K562 (cell line): ENCODE measurements around the gene ZBTB26. TPM values are rescaled to one million over a fixed set of nuclear protein-coding genes. Genes with fewer than 3 reads are reported as not detected.

ENCODE experiments used
- ASH1L ChIP-seq: fragments of 450-650 bp; IDR thresholded peaks from 2 replicates; pipeline ENCODE4 v1.6.1; 2018; ENCODE audit warnings: borderline replicate concordance, mild to moderate bottlenecking, low read depth; ENCODE audit not compliant: partially characterized antibody
- CBX5 ChIP-seq: IDR thresholded peaks from 2 replicates; pipeline ENCODE4 v1.6.1; 2014; ENCODE audit warnings: low read depth, borderline replicate concordance
- JUND ChIP-seq, 2 experiments: IDR thresholded peaks; 2 replicates in 1 of 2; 3 replicates in 1 of 2; pipeline ENCODE4 v1.6.1; 2011; ENCODE audit warnings: borderline replicate concordance in 2 of 2, low read depth in 2 of 2, low read length in 2 of 2, improper control_type of control experiment in 1 of 2, missing biosample characterization in 1 of 2, missing genetic modification characterization in 1 of 2, missing genetic modification reagents in 1 of 2
- POU5F1 ChIP-seq: fragments of 150-350 bp; IDR thresholded peaks from 2 replicates; pipeline ENCODE4 v1.6.1; 2014; ENCODE audit warnings: borderline replicate concordance, low read length, low read depth, mild to moderate bottlenecking; ENCODE audit not compliant: partially characterized antibody
- RBFOX2 ChIP-seq: fragments of 200-400 bp; formaldehyde crosslinking; IDR thresholded peaks from 2 replicates; pipeline ENCODE4 v1.6.1; 2017; ENCODE audit warnings: low read depth, mild to moderate bottlenecking, low read length, moderate library complexity
- REST ChIP-seq, 2 experiments: fragments of 450-650 bp; formaldehyde crosslinking in 1 of 2; IDR thresholded peaks; 2 replicates each; pipeline versions ENCODE4 v1.4.0 to v1.6.1; 2014 to 2020; ENCODE audit warnings: mild to moderate bottlenecking in 2 of 2, borderline replicate concordance in 1 of 2, low read depth in 1 of 2
- SIN3B ChIP-seq: fragments of 450-650 bp; IDR thresholded peaks from 2 replicates; pipeline ENCODE4 v1.6.1; 2017; ENCODE audit warnings: low read depth, mild to moderate bottlenecking, moderate library complexity
- TEAD4 ChIP-seq, 2 experiments: sonication (generic) in 1 of 2; formaldehyde crosslinking in 1 of 2; IDR thresholded peaks; 2 replicates each; pipeline versions ENCODE4 v1.6.1 to v1.8.0; 2012 to 2022; ENCODE audit warnings: borderline replicate concordance in 1 of 2, inconsistent platforms in 1 of 2, low read length in 1 of 2, mild to moderate bottlenecking in 1 of 2, missing genetic modification reagents in 1 of 2
- TRIM28 ChIP-seq: fragments of 450-650 bp; IDR thresholded peaks from 2 replicates; pipeline ENCODE4 v1.6.1; 2017
- XRCC3 ChIP-seq: fragments of 450-650 bp; IDR thresholded peaks from 2 replicates; pipeline ENCODE4 v1.6.1; 2017; ENCODE audit warnings: mild to moderate bottlenecking, moderate library complexity
- ZNF174 ChIP-seq: fragments of 250-450 bp; sonication (Bioruptor Pico); IDR thresholded peaks from 2 replicates; pipeline ENCODE4 v1.4.0; 2020; ENCODE audit warnings: mild to moderate bottlenecking
- ZNF764 ChIP-seq: fragments of 250-450 bp; sonication (Bioruptor Pico); IDR thresholded peaks from 2 replicates; pipeline ENCODE4 v1.4.0; 2020; ENCODE audit warnings: low read depth, mild to moderate bottlenecking, moderate library complexity
- polyA plus RNA-seq, 8 experiments: library from polyadenylated mRNA; depleted of rRNA in 4 of 8; stranded (reverse) in 5 of 8; unstranded in 3 of 8; fragments of >200 nt; fragmentation: Nextera tagmentation in 2 of 8; fragmentation: Illumina TruSeq in 1 of 8; extraction: Ambion mirVana in 2 of 8; extraction: Trizol in 1 of 8; gene quantifications; 2 replicates each; pipeline versions ENCODE4 v1.2.1 to v1.2.3, GENCODE V29; 2011 to 2014; ENCODE audit warnings: inconsistent platforms in 1 of 8, missing spikeins in 1 of 8
- total RNA-seq, 7 experiments: library from RNA; depleted of rRNA in 6 of 7; stranded (reverse); fragments of >200 nt in 6 of 7; fragmentation: Illumina TruSeq in 2 of 7; extraction: Trizol in 2 of 7; gene quantifications; 2 replicates each; pipeline versions ENCODE4 v1.2.1 to v1.2.3, GENCODE V29; 2011 to 2021; ENCODE audit warnings: low replicate concordance in 1 of 7
- TF ChIP-seq, protein P1 (sequence below): fragments of 450-650 bp; IDR thresholded peaks from 2 replicates; pipeline ENCODE4 v1.6.1; 2016; ENCODE audit warnings: mild to moderate bottlenecking

The ZBTB26 gene
- total and polyA plus RNA-seq, 9 of the 15 experiments (the other 6 are each of a cell fraction or from before 2014, with no cell fraction given), result 2.4 to 20.7 (median 5.0) TPM

GRCh38 chr9:122931226-122932121 is at the start of gene ZBTB26 (continued):
- TF ChIP-seq REST (IDR thresholded peaks at IDR 0.05; ENCODE audit: borderline replicate concordance) (no peak), REST (CRISPR knock-in tag; IDR thresholded peaks at IDR 0.05; ENCODE audit: low read depth) (no peak), TEAD4 (IDR thresholded peaks at IDR 0.05; ENCODE audit: low read length) (peak; percentile 36; the same call in 1 of the 2 replicates), TEAD4 (CRISPR knock-in tag; IDR thresholded peaks at IDR 0.05; ENCODE audit: borderline replicate concordance) (no peak), CBX5 (no peak), XRCC3 (no peak), SIN3B (peak; percentile 87), POU5F1 (no peak), JUND (IDR thresholded peaks at IDR 0.05; ENCODE audit: borderline replicate concordance, low read depth, low read length) (peak; percentile 31), JUND (tag; IDR thresholded peaks at IDR 0.05; ENCODE audit: borderline replicate concordance, low read depth, low read length) (no peak), RBFOX2 (peak; percentile 84), ASH1L (no peak), TRIM28 (no peak), ZNF764 (CRISPR knock-in tag) (no peak), ZNF174 (CRISPR knock-in tag) (no peak)
- TF ChIP-seq, protein P1, sequence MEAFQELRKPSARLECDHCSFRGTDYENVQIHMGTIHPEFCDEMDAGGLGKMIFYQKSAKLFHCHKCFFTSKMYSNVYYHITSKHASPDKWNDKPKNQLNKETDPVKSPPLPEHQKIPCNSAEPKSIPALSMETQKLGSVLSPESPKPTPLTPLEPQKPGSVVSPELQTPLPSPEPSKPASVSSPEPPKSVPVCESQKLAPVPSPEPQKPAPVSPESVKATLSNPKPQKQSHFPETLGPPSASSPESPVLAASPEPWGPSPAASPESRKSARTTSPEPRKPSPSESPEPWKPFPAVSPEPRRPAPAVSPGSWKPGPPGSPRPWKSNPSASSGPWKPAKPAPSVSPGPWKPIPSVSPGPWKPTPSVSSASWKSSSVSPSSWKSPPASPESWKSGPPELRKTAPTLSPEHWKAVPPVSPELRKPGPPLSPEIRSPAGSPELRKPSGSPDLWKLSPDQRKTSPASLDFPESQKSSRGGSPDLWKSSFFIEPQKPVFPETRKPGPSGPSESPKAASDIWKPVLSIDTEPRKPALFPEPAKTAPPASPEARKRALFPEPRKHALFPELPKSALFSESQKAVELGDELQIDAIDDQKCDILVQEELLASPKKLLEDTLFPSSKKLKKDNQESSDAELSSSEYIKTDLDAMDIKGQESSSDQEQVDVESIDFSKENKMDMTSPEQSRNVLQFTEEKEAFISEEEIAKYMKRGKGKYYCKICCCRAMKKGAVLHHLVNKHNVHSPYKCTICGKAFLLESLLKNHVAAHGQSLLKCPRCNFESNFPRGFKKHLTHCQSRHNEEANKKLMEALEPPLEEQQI, result peak; percentile 65
